Testis (tissue), 3 donors: ENCODE data around the gene BST2. TPM values are rescaled to one million over a fixed set of nuclear protein-coding genes. Genes with fewer than 3 reads are reported as not detected.
A peak's percentile ranks its signal among the peaks of the same experiment; 100 is the strongest.

ENCODE experiments used
- DNase-seq: peaks from one replicate; pipeline ENCODE4 v3.0.0-alpha.2; 2019
- H3K27ac ChIP-seq, 2 donors: fragments of 200-600 bp; sonication (generic); one replicate each; pipeline ENCODE4 v1.5.1; 2019
- H3K27me3 ChIP-seq: fragments of 200-600 bp; sonication (generic); one replicate; pipeline ENCODE4 v1.5.1; 2019
- H3K36me3 ChIP-seq: fragments of 200-600 bp; sonication (generic); one replicate; pipeline ENCODE4 v1.5.1; 2017; ENCODE audit warnings: low read depth; ENCODE audit errors: missing control alignments
- H3K4me1 ChIP-seq: fragments of 200-600 bp; sonication (generic); one replicate; pipeline ENCODE4 v1.5.1; 2019
- H3K4me3 ChIP-seq, 2 donors: fragments of 200-600 bp; sonication (generic); one replicate each; pipeline ENCODE4 v1.5.1; 2017 to 2019
- H3K9me3 ChIP-seq: fragments of 200-600 bp; sonication (generic); one replicate; pipeline ENCODE4 v1.5.1; 2017
- CTCF ChIP-seq, 3 experiments: fragments of 450-650 bp in 2 of 3; fragments of 200-600 bp in 1 of 3; sonication (generic) in 1 of 3; IDR thresholded peaks; one replicate each; pipeline ENCODE4 v1.5.1; 2016 to 2019; ENCODE audit warnings: antibody characterized with exemption in 3 of 3, mild to moderate bottlenecking in 2 of 3, moderate library complexity in 1 of 3
- POLR2A ChIP-seq: fragments of 450-650 bp; IDR thresholded peaks from one replicate; pipeline ENCODE4 v1.6.1; 2017; ENCODE audit warnings: antibody characterized with exemption, mild to moderate bottlenecking, moderate library complexity
- WGBS, 2 donors: methylation state at CpG; one replicate each; pipeline ENCODE4 v1.1.5; 2018; 5-methylcytosine and 5-hydroxymethylcytosine counted together
- intact Hi-C: fragments of 100-400 bp; cut with DNase I; formaldehyde crosslinking; loops from one replicate; pipeline ENCODE4 v1.15.1; 2023; ENCODE audit warnings: low total_unique reads
- polyA plus RNA-seq: library from polyadenylated mRNA; stranded (reverse); fragments of 350-450 nt; fragmentation: Illumina TruSeq; extraction: RNeasy Lipid Tissue Mini Kit (QIAGEN cat#74804); gene quantifications from one replicate; pipeline ENCODE4 v1.2.3, GENCODE V29; 2014; ENCODE audit warnings: low read depth, low replicate concordance; ENCODE audit not compliant: insufficient read depth
- total RNA-seq, 2 donors: library from RNA; depleted of rRNA; stranded (reverse); fragments of >200 nt; gene quantifications; one replicate each; pipeline ENCODE4 v1.2.3, GENCODE V29; 2016

Gene BST2
- total and polyA plus RNA-seq, 3 donors from 2014 or later: 37.4 to 71.4 (median 64.4) TPM

- WGBS, 2 donors: 1% methylated on average over 31 to 60 of the region's 81 CpGs
- Histone ChIP-seq H3K4me1 (peaks cover 5% of the 10 kb centered on the region), H3K9me3 (no peaks in the 10 kb centered on the region), H3K4me3 (peak within 1 kb of the TSS; percentile 41 to 64), H3K27ac (peak within 1 kb of the TSS in 1 of 2 donors; percentile 24), H3K27me3 (no peaks in the 10 kb centered on the region), H3K36me3 (no peaks in the 10 kb centered on the region)
- TF ChIP-seq CTCF (IDR thresholded peaks at IDR 0.05) (peak in 2 of 3 experiments; percentile 35 to 54), POLR2A (no peak)
- DNase-seq: peak; percentile 54
- intact Hi-C loops: no loop called here
Observed at GRCh38 chr19:17448131-17448967, 42.9 kb upstream of the BST2 start, which contains the start of gene TMEM221. Gene TMEM221, minus strand, starts transcription at chr19:17448668. Its CDS starts 206 bp downstream, at chr19:17448462.

GRCh38 chr19:17447704-17448130 lies 42.3 kb upstream of the BST2 start:
- no peak for TF ChIP-seq CTCF (IDR thresholded peaks at IDR 0.05)
- no peak for TF ChIP-seq POLR2A
- Histone ChIP-seq H3K36me3 (no peaks in the 10 kb centered on the region), H3K27ac (peak overlapping the region in 1 of 2 donors; percentile 24), H3K9me3 (no peaks in the 10 kb centered on the region), H3K4me3 (peak overlapping the region in 1 of 2 donors; percentile 41), H3K27me3 (no peaks in the 10 kb centered on the region), H3K4me1 (peaks cover 5% of the 10 kb centered on the region)
- WGBS, 2 donors: 23 to 24% methylated on average over 5 of the region's 5 CpGs
- intact Hi-C loops: no loop called here
- no peak for DNase-seq

GRCh38 chr19:17445526-17446165 lies 40.2 kb upstream of the BST2 start:
- no peak for DNase-seq
- Histone ChIP-seq H3K4me3 (no peak overlapping the region), H3K36me3 (no peaks in the 10 kb centered on the region), H3K27ac (no peak overlapping the region), H3K9me3 (no peaks in the 10 kb centered on the region), H3K27me3 (no peaks in the 10 kb centered on the region), H3K4me1 (peaks cover 5% of the 10 kb centered on the region)
- intact Hi-C loops: no loop called here
- WGBS, 2 donors: 92 to 97% methylated on average over 1 of the region's 1 CpG
- TF ChIP-seq CTCF (IDR thresholded peaks at IDR 0.05) (no peak), POLR2A (no peak)

- Histone ChIP-seq H3K4me3 (no peak overlapping the region), H3K27me3 (no peaks in the 10 kb centered on the region), H3K9me3 (no peaks in the 10 kb centered on the region), H3K4me1 (no peaks in the 10 kb centered on the region), H3K36me3 (no peaks in the 10 kb centered on the region), H3K27ac (no peak overlapping the region)
- TF ChIP-seq CTCF (IDR thresholded peaks at IDR 0.05) (peak in 1 of 3 experiments; percentile 18), POLR2A (no peak)
- intact Hi-C loops: no loop called here
- WGBS, 2 donors: 27 to 55% methylated on average over 8 of the region's 8 CpGs
- peak; percentile 43 for DNase-seq
Observed at GRCh38 chr19:17441241-17442021, 36.0 kb upstream of the BST2 start.
